Measurements from ENCODE around the gene ROBO1. TPM values are rescaled to one million over a fixed set of nuclear protein-coding genes. Genes with fewer than 3 reads are reported as not detected.

ROBO1 gene
- total RNA-seq, 1 donor from 2014 or later = 73.8 TPM

GRCh38 chr3:78986416-78987101 is 781.2 kb downstream of the ROBO1 start:
- DNase-seq (ENCODE audit: extremely low spot score, unreplicated experiment) = no peak
- Mint-ChIP-seq H3K27me3 (ENCODE audit: unreplicated experiment) (no peaks in the 10 kb centered on the region), H3K4me3 (ENCODE audit: unreplicated experiment) (no peak overlapping the region), H3K9me3 (ENCODE audit: unreplicated experiment) (peaks cover 2% of the 10 kb centered on the region), H3K36me3 (ENCODE audit: unreplicated experiment) (no peaks in the 10 kb centered on the region), H3K4me1 (ENCODE audit: unreplicated experiment) (peaks cover 11% of the 10 kb centered on the region), H3K27ac (ENCODE audit: unreplicated experiment) (no peak overlapping the region)
- no peak for TF ChIP-seq CTCF (IDR thresholded peaks at IDR 0.05)

GRCh38 chr3:78985981-78986380 is 781.8 kb downstream of the ROBO1 start:
- H3K4me3 Mint-ChIP-seq (ENCODE audit: unreplicated experiment) = no peak overlapping the region

GRCh38 chr3:78979028-78979427 is 788.8 kb downstream of the ROBO1 start:
- no peaks in the 10 kb centered on the region for H3K9me3 Mint-ChIP-seq (ENCODE audit: unreplicated experiment)
- H3K27ac Mint-ChIP-seq (ENCODE audit: unreplicated experiment) = no peak overlapping the region
- H3K4me3 Mint-ChIP-seq (ENCODE audit: unreplicated experiment) = no peak overlapping the region
- H3K27me3 Mint-ChIP-seq (ENCODE audit: unreplicated experiment) = no peaks in the 10 kb centered on the region
- DNase-seq (ENCODE audit: extremely low spot score, unreplicated experiment) = no peak
- peaks cover 33% of the 10 kb centered on the region for H3K4me1 Mint-ChIP-seq (ENCODE audit: unreplicated experiment)
- H3K36me3 Mint-ChIP-seq (ENCODE audit: unreplicated experiment) = no peaks in the 10 kb centered on the region
- no peak for TF ChIP-seq CTCF (IDR thresholded peaks at IDR 0.05)

More at GRCh38 chr3:78985981-78986380, 781.8 kb downstream of the ROBO1 start:
- H3K36me3 Mint-ChIP-seq (ENCODE audit: unreplicated experiment) = no peaks in the 10 kb centered on the region
- no peak overlapping the region for H3K27ac Mint-ChIP-seq (ENCODE audit: unreplicated experiment)
- TF ChIP-seq CTCF (IDR thresholded peaks at IDR 0.05) = no peak
- DNase-seq (ENCODE audit: extremely low spot score, unreplicated experiment) = no peak
- H3K4me1 Mint-ChIP-seq (ENCODE audit: unreplicated experiment) = peaks cover 11% of the 10 kb centered on the region
- no peaks in the 10 kb centered on the region for H3K9me3 Mint-ChIP-seq (ENCODE audit: unreplicated experiment)
- no peaks in the 10 kb centered on the region for H3K27me3 Mint-ChIP-seq (ENCODE audit: unreplicated experiment)

- TF ChIP-seq CTCF (IDR thresholded peaks at IDR 0.05) = peak; percentile 58
- peaks cover 40% of the 10 kb centered on the region for H3K4me1 Mint-ChIP-seq (ENCODE audit: unreplicated experiment)
- no peaks in the 10 kb centered on the region for H3K9me3 Mint-ChIP-seq (ENCODE audit: unreplicated experiment)
- H3K36me3 Mint-ChIP-seq (ENCODE audit: unreplicated experiment) = no peaks in the 10 kb centered on the region
- H3K4me3 Mint-ChIP-seq (ENCODE audit: unreplicated experiment) = no peak overlapping the region
- no peak for DNase-seq (ENCODE audit: extremely low spot score, unreplicated experiment)
- no peaks in the 10 kb centered on the region for H3K27me3 Mint-ChIP-seq (ENCODE audit: unreplicated experiment)
- no peak overlapping the region for H3K27ac Mint-ChIP-seq (ENCODE audit: unreplicated experiment)
Measured at GRCh38 chr3:78978037-78978436, 789.8 kb downstream of the ROBO1 start.

- Mint-ChIP-seq H3K4me1 (ENCODE audit: unreplicated experiment) (peaks cover 46% of the 10 kb centered on the region), H3K36me3 (ENCODE audit: unreplicated experiment) (no peaks in the 10 kb centered on the region), H3K4me3 (ENCODE audit: unreplicated experiment) (no peak overlapping the region), H3K27me3 (ENCODE audit: unreplicated experiment) (no peaks in the 10 kb centered on the region), H3K9me3 (ENCODE audit: unreplicated experiment) (no peaks in the 10 kb centered on the region), H3K27ac (ENCODE audit: unreplicated experiment) (peak overlapping the region; percentile 45)
- no peak for TF ChIP-seq CTCF (IDR thresholded peaks at IDR 0.05)
- DNase-seq (ENCODE audit: extremely low spot score, unreplicated experiment) = no peak
Measured at GRCh38 chr3:78977073-78977472, 790.7 kb downstream of the ROBO1 start.

Measured in osteocyte (in vitro differentiated cells).